KMS-11 (cell line): ENCODE data around the gene CHST5.
"Not testable (repeated sequence)": the region's sequence is repeated elsewhere in the genome, so short reads cannot be mapped to it uniquely, and the experiment has no call there.

ENCODE experiments used
- H2AFZ ChIP-seq: fragments of 200-600 bp; sonication (generic); 2 replicates; pipeline ENCODE4 v1.6.1; 2016; ENCODE audit warnings: antibody characterized with exemption, mixed run types, low read depth
- H3K27ac ChIP-seq: fragments of 200-600 bp; sonication (generic); 2 replicates; pipeline ENCODE4 v1.6.1; 2016; ENCODE audit warnings: mild to moderate bottlenecking, mixed run types
- H3K27me3 ChIP-seq: fragments of 200-600 bp; sonication (generic); 2 replicates; pipeline ENCODE4 v1.6.1; 2017; ENCODE audit warnings: mild to moderate bottlenecking, low read depth, mixed run types, moderate library complexity; ENCODE audit not compliant: insufficient read depth
- H3K36me3 ChIP-seq: fragments of 200-600 bp; sonication (generic); 2 replicates; pipeline ENCODE4 v1.6.1; 2017; ENCODE audit warnings: mild to moderate bottlenecking, mixed run types; ENCODE audit not compliant: insufficient read depth
- H3K4me1 ChIP-seq: fragments of 200-600 bp; sonication (generic); 2 replicates; pipeline ENCODE4 v1.6.1; 2016; ENCODE audit warnings: mild to moderate bottlenecking, low read depth, mixed run types; ENCODE audit not compliant: poor library complexity, severe bottlenecking
- H3K4me2 ChIP-seq: fragments of 200-600 bp; sonication (generic); 2 replicates; pipeline ENCODE4 v1.7.0; 2016; ENCODE audit warnings: mild to moderate bottlenecking, mixed run types
- H3K4me3 ChIP-seq: fragments of 200-600 bp; sonication (generic); IDR thresholded peaks from 2 replicates; pipeline ENCODE4 v1.6.1; 2017; ENCODE audit warnings: low read depth, low read length, mixed read lengths; ENCODE audit not compliant: insufficient read depth
- H3K79me2 ChIP-seq: fragments of 200-600 bp; sonication (generic); 2 replicates; pipeline ENCODE4 v1.6.1; 2016; ENCODE audit warnings: low read depth, mixed run types; ENCODE audit not compliant: insufficient read depth
- H3K9ac ChIP-seq: fragments of 200-600 bp; sonication (generic); 2 replicates; pipeline ENCODE4 v1.6.1; 2016; ENCODE audit warnings: mild to moderate bottlenecking, mixed run types
- H4K20me1 ChIP-seq: fragments of 200-600 bp; sonication (generic); 2 replicates; pipeline ENCODE4 v1.6.1; 2016; ENCODE audit warnings: mild to moderate bottlenecking, mixed run types; ENCODE audit not compliant: insufficient read depth
- TF ChIP-seq, protein P1 (sequence below): fragments of 200-600 bp; sonication (generic); conservative IDR thresholded peaks from 2 replicates; pipeline ENCODE4 v1.6.1; 2017; ENCODE audit warnings: low read depth, mild to moderate bottlenecking, antibody characterized with exemption, low read length, moderate library complexity, mixed read lengths

The CHST5 gene

GRCh38 chr16:75541236-75541635 lies 5.3 kb upstream of the CHST5 start:
- TF ChIP-seq, protein P1, sequence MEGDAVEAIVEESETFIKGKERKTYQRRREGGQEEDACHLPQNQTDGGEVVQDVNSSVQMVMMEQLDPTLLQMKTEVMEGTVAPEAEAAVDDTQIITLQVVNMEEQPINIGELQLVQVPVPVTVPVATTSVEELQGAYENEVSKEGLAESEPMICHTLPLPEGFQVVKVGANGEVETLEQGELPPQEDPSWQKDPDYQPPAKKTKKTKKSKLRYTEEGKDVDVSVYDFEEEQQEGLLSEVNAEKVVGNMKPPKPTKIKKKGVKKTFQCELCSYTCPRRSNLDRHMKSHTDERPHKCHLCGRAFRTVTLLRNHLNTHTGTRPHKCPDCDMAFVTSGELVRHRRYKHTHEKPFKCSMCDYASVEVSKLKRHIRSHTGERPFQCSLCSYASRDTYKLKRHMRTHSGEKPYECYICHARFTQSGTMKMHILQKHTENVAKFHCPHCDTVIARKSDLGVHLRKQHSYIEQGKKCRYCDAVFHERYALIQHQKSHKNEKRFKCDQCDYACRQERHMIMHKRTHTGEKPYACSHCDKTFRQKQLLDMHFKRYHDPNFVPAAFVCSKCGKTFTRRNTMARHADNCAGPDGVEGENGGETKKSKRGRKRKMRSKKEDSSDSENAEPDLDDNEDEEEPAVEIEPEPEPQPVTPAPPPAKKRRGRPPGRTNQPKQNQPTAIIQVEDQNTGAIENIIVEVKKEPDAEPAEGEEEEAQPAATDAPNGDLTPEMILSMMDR = no peak

DNA sequence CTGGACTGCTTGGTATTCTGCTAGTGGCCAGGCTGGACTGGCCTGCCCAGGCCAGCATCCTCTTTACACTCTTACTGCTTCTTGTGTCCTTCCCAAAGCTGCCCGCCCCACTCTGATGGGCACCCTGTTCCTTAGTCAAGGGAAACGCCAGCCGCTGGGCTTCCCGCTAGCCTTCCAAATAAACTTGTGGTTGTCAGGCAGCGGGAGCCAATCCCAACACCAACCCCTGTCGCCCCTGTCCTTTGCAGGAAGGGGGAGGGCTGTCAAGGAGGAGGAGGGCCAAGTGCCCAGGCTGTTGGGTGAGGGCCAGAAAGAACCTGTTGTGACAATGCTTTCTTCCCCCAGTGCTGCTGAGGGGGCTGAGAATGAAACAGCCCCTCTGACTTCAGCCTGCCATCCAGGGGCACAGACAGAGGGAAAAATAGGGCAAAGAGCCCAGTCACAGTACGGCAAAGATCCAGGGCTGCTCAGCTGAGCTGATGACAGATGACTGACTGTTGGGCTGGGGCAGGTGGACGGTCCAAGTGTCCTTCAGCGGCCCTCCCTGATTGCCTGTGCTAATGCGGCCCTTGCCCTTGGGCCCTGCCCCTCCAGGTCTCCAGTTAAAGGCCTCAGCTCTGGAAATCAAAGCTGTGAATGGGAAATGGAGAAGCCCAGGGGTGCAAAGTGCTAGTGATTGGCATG lies 3.1 kb upstream of the CHST5 start:
- H3K27ac ChIP-seq, H3K79me2 ChIP-seq, H2AFZ ChIP-seq, H3K4me1 ChIP-seq, H3K27me3 ChIP-seq, H4K20me1 ChIP-seq, H3K4me3 ChIP-seq, H3K4me2 ChIP-seq, H3K9ac ChIP-seq, H3K36me3 ChIP-seq: not testable (repeated sequence)

More at GRCh38 chr16:75541236-75541635, 5.3 kb upstream of the CHST5 start:
- Histone ChIP-seq H3K79me2 (no peaks in the 10 kb centered on the region), H3K4me1 (no peaks in the 10 kb centered on the region), H2AFZ (no peak overlapping the region), H4K20me1 (no peaks in the 10 kb centered on the region), H3K27ac (no peak overlapping the region), H3K36me3 (no peaks in the 10 kb centered on the region), H3K27me3 (no peaks in the 10 kb centered on the region), H3K4me2 (no peak overlapping the region), H3K9ac (no peak overlapping the region), H3K4me3 (no peak overlapping the region)

DNA sequence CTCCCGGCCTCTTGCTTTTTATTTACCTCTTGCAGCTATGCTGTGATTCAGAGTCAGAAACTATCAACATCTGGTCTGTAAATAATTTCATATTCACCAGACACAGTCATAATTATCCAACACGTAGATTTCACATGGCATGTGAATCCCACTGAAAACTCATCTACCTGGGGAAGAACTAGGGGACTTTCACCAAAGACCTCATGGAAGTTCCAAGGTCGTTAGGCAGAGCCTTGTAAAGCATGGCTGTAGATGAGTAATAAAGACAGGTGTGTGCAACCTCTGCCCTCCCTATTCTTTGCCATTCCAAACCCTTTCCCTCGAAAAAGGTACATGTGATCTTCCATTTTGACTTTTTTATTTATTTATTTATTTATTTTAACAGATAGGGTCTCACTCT lies 1.9 kb upstream of the CHST5 start:
- Histone ChIP-seq H3K4me1 (no peaks in the 10 kb centered on the region), H3K27ac (no peak overlapping the region), H3K79me2 (no peaks in the 10 kb centered on the region), H2AFZ (no peak overlapping the region), H3K4me3 (no peak overlapping the region), H3K9ac (no peak overlapping the region), H3K36me3 (no peaks in the 10 kb centered on the region), H3K27me3 (no peaks in the 10 kb centered on the region), H3K4me2 (no peak overlapping the region), H4K20me1 (no peaks in the 10 kb centered on the region)
- TF ChIP-seq, protein P1 = no peak

- Histone ChIP-seq H3K4me3 (no peak overlapping the region), H4K20me1 (no peaks in the 10 kb centered on the region), H3K27ac (no peak overlapping the region), H2AFZ (no peak overlapping the region), H3K36me3 (no peaks in the 10 kb centered on the region), H3K4me2 (no peak overlapping the region), H3K9ac (no peak overlapping the region), H3K27me3 (no peaks in the 10 kb centered on the region), H3K79me2 (no peaks in the 10 kb centered on the region), H3K4me1 (no peaks in the 10 kb centered on the region)
- TF ChIP-seq, protein P1 = no peak
Observed at GRCh38 chr16:75535211-75535843, 581 bp downstream of the CHST5 start.

- H3K4me1 ChIP-seq = no peaks in the 10 kb centered on the region
- H4K20me1 ChIP-seq = no peaks in the 10 kb centered on the region
- no peak overlapping the region for H2AFZ ChIP-seq
- no peak overlapping the region for H3K9ac ChIP-seq
- no peaks in the 10 kb centered on the region for H3K27me3 ChIP-seq
- H3K36me3 ChIP-seq = no peaks in the 10 kb centered on the region
- H3K4me2 ChIP-seq = no peak overlapping the region
- H3K79me2 ChIP-seq = no peaks in the 10 kb centered on the region
- TF ChIP-seq, protein P1 = no peak
- no peak overlapping the region for H3K4me3 ChIP-seq
- H3K27ac ChIP-seq = no peak overlapping the region
Observed at GRCh38 chr16:75534560-75535205, 1.2 kb downstream of the CHST5 start.
